ENCODE measurements around the gene NLGN3. TPM values are rescaled to one million over a fixed set of nuclear protein-coding genes. Genes with fewer than 3 reads are reported as not detected.
"Not testable (repeated sequence)": the region's sequence is repeated elsewhere in the genome, so short reads cannot be mapped to it uniquely, and the experiment has no call there.

Gene NLGN3
- total RNA-seq, 4 donors from 2014 or later, result 1.7 to 3.1 (median 2.8) TPM

- no peak overlapping the region for H3K4me3 ChIP-seq
- no peaks in the 10 kb centered on the region for H3K36me3 ChIP-seq
- peaks cover 0 to 16% (median 5%) of the 10 kb centered on the region in 3 donors for H3K4me1 ChIP-seq
- H3K27ac ChIP-seq, result peak overlapping the region in 1 of 4 donors; percentile 32
- no peaks in the 10 kb centered on the region for H3K27me3 ChIP-seq
- no peak for ATAC-seq
- TF ChIP-seq, protein P1, sequence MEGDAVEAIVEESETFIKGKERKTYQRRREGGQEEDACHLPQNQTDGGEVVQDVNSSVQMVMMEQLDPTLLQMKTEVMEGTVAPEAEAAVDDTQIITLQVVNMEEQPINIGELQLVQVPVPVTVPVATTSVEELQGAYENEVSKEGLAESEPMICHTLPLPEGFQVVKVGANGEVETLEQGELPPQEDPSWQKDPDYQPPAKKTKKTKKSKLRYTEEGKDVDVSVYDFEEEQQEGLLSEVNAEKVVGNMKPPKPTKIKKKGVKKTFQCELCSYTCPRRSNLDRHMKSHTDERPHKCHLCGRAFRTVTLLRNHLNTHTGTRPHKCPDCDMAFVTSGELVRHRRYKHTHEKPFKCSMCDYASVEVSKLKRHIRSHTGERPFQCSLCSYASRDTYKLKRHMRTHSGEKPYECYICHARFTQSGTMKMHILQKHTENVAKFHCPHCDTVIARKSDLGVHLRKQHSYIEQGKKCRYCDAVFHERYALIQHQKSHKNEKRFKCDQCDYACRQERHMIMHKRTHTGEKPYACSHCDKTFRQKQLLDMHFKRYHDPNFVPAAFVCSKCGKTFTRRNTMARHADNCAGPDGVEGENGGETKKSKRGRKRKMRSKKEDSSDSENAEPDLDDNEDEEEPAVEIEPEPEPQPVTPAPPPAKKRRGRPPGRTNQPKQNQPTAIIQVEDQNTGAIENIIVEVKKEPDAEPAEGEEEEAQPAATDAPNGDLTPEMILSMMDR (IDR thresholded peaks at IDR 0.05), result peak; percentile 30 to 78 (median 64)
- TF ChIP-seq EP300 (IDR thresholded peaks at IDR 0.05), result no peak
- WGBS, 2 donors (ENCODE audit: low coverage in 1 of 2), result 0% methylated on average over 1 of the region's 4 CpGs; no CpG with 5 or more reads in 1 of the 2 donors
- no peaks in the 10 kb centered on the region for H3K9me3 ChIP-seq
Observed at GRCh38 chrX:71178908-71179307, 34.3 kb downstream of the NLGN3 start.

GRCh38 chrX:71180579-71181265 lies 36.1 kb downstream of the NLGN3 start:
- not testable (repeated sequence) for H3K9me3 ChIP-seq, H3K27me3 ChIP-seq, ATAC-seq, H3K4me3 ChIP-seq, H3K36me3 ChIP-seq
- 57 to 85% methylated on average over 2 to 6 of the region's 9 CpGs for WGBS, 2 donors (ENCODE audit: low coverage in 1 of 2)
- H3K27ac ChIP-seq, result peak overlapping the region in 2 of 4 donors; percentile 87 to 88
- H3K4me1 ChIP-seq, result peaks cover 0 to 16% (median 5%) of the 10 kb centered on the region in 3 donors

GRCh38 chrX:71181558-71181909 lies 36.9 kb downstream of the NLGN3 start:
- 5 to 39% methylated on average over 5 to 6 of the region's 10 CpGs for WGBS, 2 donors (ENCODE audit: low coverage in 1 of 2)
- H3K4me1 ChIP-seq, result peaks cover 0 to 16% (median 5%) of the 10 kb centered on the region in 3 donors
- TF ChIP-seq POLR2AphosphoS5 (IDR thresholded peaks at IDR 0.05), result no peak
- TF ChIP-seq POLR2A (IDR thresholded peaks at IDR 0.05), result no peak
- TF ChIP-seq, protein P1 (IDR thresholded peaks at IDR 0.05), result no peak
- TF ChIP-seq EP300 (IDR thresholded peaks at IDR 0.05), result no peak

DNA sequence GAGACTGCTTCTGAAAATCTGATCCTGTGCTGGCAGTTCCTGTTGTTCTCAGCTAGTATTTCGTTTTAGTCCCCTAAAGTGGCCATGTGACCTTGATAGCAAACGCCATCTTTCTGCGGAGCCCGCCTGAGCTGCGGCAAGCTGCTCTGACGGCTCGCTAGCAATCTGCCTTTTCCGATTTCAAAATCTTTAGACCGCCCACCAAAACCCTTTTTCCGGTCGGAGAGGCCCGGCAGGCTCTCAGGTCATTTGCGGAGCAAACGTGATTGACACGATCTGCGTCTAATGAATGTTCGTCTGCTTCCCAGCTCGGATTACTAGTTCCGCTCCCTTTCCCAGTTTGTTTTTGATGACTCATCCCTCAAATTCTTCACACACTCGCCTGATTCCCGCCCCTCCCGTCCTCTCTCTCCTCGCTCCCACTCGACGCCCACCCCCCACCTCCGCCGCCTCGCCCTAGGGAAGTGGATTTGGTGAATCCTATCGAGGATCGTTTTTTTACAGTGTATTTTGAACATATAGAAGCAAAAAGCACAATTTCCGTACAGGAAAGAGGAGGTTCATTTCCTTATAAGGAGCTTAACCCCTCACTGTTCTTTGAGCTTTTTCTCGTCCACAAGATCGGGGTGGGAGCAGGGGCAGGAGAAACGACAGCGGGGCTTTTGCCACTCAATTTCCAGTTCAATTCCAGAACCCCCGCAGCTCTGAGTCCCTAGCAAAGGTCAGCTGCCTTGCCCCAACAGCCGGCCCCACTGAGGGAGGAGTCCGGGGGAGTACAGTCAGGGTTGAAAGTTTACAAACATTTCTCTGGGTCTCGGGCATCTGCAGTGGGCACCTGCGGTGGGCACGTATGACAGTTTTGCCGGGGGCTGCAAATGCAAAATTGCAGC lies 37.5 kb downstream of the NLGN3 start:
- peak overlapping the region; percentile 52 to 90 for H3K4me3 ChIP-seq
- WGBS, 2 donors (ENCODE audit: low coverage in 1 of 2), result 0 to 44% methylated on average over 8 to 29 of the region's 42 CpGs
- H3K4me1 ChIP-seq, result peaks cover 0 to 16% (median 5%) of the 10 kb centered on the region in 3 donors
- no peaks in the 10 kb centered on the region for H3K27me3 ChIP-seq
- H3K27ac ChIP-seq, result peak overlapping the region; percentile 84 to 99 (median 88)
- ATAC-seq, result peak; percentile 95
- no peaks in the 10 kb centered on the region for H3K9me3 ChIP-seq
- no peaks in the 10 kb centered on the region for H3K36me3 ChIP-seq
- TF ChIP-seq POLR2AphosphoS5 (IDR thresholded peaks at IDR 0.05) (peak; percentile 88), POLR2A (IDR thresholded peaks at IDR 0.05) (peak; percentile 48 to 64), EP300 (IDR thresholded peaks at IDR 0.05) (no peak)

More at GRCh38 chrX:71181558-71181909, 36.9 kb downstream of the NLGN3 start:
- ATAC-seq, result no peak
- Histone ChIP-seq H3K36me3 (no peaks in the 10 kb centered on the region), H3K27ac (peak overlapping the region; percentile 77 to 99 (median 88)), H3K27me3 (no peaks in the 10 kb centered on the region), H3K4me3 (peak overlapping the region; percentile 52 to 90), H3K9me3 (no peaks in the 10 kb centered on the region)

DNA sequence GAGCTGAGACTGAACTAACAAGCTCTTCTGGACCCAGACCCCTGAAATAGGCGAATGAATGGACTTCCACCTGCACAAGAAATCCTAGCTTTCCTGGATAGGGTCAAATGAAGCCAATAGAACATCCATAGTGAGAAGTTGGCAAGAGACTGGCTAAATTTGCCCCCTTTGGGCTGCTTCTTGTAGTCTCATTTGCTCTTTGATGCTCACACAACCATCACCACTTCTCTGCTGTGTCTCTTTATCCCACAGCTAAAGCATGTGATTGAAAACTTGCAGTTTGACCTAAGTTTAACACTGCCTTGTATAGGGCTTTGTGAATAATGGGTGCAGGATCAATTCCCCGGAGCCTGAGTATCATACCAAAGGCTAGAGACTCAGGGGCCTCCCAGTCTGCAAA lies 38.2 kb downstream of the NLGN3 start:
- 16% methylated on average over 2 of the region's 2 CpGs; no CpG with 5 or more reads in 1 of the 2 donors for WGBS, 2 donors (ENCODE audit: low coverage in 1 of 2)
- Histone ChIP-seq H3K27me3 (no peaks in the 10 kb centered on the region), H3K27ac (peak overlapping the region; percentile 84 to 99 (median 88)), H3K9me3 (no peaks in the 10 kb centered on the region), H3K4me1 (peaks cover 0 to 16% (median 5%) of the 10 kb centered on the region in 3 donors), H3K36me3 (no peaks in the 10 kb centered on the region), H3K4me3 (peak overlapping the region; percentile 52 to 90)
- no peak for ATAC-seq
- TF ChIP-seq EP300 (IDR thresholded peaks at IDR 0.05), result no peak
- TF ChIP-seq, protein P1 (IDR thresholded peaks at IDR 0.05), result no peak
- TF ChIP-seq POLR2A (IDR thresholded peaks at IDR 0.05), result no peak
- TF ChIP-seq POLR2AphosphoS5 (IDR thresholded peaks at IDR 0.05), result no peak
